CD4-positive, alpha-beta T cell treated with Interleukin-2 at 100 ng/mL for 4 hours (primary cell): Measurements from ENCODE around the gene RICTOR.
A peak's percentile ranks its signal among the peaks of the same experiment; 100 is the strongest.

Experiments
- DNase-seq: peaks from one replicate; pipeline ENCODE4 v3.0.0-alpha.2; 2020; ENCODE audit warnings: low spot score

The RICTOR gene

DNA sequence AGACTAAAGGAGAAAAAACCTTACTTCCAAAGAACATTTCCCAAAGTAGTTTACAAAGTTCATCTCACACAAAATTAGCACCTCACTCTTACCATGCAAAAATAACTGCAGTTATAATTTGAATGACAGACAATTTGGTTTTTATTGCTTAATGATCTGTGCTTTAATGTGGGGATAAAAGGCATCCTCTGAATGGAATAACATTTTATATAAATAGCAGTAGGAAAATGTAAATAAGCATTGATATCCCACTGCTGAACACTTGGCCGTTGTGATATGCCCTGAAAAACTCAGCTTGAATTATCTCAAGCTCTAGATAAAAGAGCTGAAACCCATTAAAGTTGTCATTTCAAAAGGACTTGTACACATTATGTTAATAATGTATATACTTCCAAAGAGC lies 135.2 kb downstream of the RICTOR start:
- no peak for DNase-seq

DNA sequence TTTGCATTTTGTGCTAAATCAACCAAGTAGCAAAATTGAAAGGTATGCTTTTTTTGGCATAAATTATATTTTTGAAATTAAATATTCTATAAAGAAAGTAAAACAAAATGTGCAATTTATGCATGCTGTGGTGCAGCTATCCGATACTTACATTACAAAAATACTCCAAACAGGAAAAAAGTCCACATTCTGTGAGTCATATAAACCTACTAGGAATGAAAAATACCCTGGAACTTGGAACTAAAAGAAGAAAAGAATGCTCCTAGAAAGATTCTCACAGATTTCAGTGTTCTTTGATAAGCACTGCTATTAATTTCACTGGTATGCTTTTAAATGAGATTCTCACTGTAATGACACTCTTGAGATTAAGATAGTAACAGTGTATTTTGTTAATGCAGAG lies 135.8 kb downstream of the RICTOR start:
- DNase-seq: no peak

DNA sequence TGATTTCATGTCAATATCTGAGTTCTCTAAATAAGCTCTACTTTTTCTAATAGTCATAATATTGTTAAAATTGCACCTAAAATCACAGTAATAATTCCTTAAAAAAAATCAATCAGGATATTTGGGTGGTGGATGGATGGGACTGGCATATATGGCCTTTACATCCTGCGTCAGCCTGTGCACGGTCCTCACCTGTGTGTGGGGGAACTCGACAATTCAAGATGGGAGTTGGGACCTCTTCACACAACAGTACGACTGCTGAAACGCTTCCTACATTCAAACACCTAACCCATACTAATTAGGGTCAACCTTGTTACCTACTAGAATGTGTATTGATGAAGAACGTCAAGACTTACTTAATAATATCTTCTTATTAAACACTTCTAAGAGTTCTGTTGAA lies 137.9 kb downstream of the RICTOR start:
- no peak for DNase-seq

GRCh38 chr5:38935437-38935836 lies 138.8 kb downstream of the RICTOR start:
- DNase-seq: no peak

DNA sequence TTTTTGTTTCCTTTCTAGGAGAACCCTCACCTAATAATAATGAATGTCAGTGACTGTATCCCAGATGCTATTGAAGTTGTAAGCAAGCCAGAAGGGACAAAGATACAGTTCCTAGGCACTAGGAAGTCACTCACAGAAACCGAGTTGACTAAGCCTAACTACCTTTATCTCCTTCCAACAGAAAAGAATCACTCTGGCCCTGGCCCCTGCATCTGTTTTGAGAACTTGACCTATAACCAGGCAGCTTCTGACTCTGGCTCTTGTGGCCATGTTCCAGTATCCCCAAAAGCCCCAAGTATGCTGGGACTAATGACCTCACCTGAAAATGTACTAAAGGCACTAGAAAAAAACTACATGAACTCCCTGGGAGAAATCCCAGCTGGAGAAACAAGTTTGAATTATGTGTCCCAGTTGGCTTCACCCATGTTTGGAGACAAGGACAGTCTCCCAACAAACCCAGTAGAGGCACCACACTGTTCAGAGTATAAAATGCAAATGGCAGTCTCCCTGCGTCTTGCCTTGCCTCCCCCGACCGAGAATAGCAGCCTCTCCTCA lies 141.3 kb downstream of the RICTOR start:
- no peak for DNase-seq

- no peak for DNase-seq
Measured at GRCh38 chr5:38931731-38932130, 142.5 kb downstream of the RICTOR start.

DNA sequence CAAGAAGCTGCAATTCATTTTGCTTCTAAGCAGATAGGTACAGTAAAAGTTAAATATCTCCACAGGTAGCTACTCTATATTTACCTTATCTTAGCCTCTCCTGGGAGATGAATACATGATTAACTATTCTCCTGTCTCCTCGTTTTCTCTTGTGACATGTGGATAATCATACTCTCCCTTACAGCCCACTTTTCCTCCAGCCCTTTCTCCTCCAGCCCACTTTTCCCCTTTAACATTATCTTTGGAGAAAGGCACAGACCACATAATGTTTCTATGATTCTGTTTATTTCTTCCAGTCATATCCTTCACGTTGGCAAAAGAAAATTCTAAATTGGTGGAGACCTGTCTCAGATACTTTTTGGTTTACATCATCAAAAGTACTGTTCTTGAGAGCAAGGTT lies 144.4 kb downstream of the RICTOR start:
- DNase-seq: no peak

- DNase-seq: no peak
Measured at GRCh38 chr5:38927470-38927869, 146.7 kb downstream of the RICTOR start.

- DNase-seq: no peak
Measured at GRCh38 chr5:38926121-38926520, 148.1 kb downstream of the RICTOR start.

- DNase-seq: no peak
Measured at GRCh38 chr5:38925154-38925925, 148.9 kb downstream of the RICTOR start.

DNA sequence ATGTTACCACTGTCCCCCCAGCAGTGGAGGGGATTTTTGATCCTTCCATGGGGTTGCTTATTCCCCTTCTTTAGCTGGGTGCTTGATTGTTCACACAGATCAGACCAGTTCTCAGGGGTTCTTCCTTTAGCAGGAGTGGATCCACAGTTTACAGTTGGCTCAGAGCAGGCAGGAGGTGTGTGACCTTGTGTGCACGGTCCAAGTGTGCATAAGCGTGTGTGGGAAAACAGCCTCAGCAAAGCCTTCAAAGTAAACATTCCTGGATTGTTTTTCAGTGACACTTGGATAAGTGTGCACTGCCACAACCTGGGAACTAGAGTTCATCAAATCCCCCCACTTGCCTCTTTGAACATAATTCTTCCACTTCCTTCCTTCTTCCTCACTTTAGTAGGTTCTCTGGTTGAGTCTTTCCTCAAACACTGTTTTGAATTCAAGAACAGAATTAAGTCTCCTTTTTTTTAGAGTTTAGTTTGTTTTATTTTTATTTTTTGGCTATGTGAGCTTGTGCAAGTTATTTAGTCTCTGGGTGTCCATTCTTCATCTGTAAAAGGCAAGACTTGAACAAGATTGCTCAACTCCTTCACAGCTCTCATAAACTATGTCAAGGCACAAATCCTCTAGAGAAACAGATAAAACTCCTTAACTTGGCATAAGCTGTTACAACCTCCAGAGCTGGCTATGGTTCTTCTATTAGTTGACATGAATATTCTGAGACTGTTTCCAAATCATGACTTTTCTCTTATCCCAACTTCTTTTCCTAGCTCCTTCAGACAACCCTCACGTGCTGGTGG lies 150.3 kb downstream of the RICTOR start:
- no peak for DNase-seq

DNA sequence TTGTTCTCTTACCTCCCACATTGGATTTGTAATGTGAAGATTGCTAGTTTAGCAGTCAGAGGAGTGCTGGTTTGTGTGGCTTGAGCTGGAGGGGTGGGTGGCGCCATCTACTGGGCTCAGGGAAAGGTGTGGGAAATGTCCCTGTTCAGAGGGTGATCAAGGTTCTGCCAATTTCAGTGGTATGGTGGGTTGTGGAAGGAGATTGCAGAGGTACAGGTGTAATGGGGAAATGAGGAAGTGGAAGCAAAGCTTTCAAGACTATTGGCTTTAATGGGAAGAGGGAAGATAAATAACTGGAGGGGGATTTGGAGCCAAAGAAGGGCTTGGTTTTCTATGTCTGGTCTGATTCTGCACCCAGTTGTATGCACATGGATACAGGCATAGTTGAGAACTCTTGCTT lies 152.0 kb downstream of the RICTOR start:
- peak; percentile 39 for DNase-seq

GRCh38 chr5:38921174-38921573 lies 153.0 kb downstream of the RICTOR start:
- no peak for DNase-seq

DNA sequence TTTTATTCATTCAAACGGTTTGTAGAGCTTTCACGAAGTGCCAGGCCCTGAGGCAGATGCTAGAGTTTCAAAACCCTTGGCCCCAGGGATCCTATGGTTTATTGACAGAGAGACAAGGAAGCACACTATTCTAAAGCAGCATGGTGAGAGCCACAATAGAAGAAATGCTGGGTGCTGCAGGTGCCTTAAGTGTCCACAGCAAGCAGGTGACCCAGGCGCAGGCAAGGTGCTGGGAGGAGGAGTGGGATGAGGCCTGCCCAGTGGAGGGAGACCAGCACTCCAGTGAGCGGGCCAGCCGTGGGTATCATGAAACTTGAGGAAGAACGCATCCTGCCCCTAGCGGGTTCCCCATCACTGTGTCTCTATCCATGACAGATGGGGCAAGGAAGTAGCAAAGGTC lies 157.4 kb downstream of the RICTOR start:
- DNase-seq: no peak

DNA sequence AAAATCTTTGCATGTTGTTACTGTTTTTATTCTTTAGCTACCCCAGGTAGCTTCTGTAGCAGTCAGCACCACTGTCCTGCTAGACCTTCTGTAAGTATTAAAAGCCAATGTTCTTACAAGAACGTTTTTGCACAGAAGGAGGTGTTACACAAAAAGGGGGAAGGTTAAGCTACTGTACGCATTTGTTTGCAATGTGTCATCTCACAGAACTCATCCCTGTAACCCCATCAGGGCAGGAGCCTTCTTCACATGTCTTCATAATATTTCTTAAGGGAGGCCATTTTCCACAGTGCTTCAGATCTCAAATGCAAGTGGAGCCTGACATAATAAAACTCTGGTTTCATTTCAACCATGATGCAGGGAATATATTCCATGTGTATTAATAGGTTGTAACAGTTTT lies 160.5 kb downstream of the RICTOR start:
- DNase-seq: no peak

DNA sequence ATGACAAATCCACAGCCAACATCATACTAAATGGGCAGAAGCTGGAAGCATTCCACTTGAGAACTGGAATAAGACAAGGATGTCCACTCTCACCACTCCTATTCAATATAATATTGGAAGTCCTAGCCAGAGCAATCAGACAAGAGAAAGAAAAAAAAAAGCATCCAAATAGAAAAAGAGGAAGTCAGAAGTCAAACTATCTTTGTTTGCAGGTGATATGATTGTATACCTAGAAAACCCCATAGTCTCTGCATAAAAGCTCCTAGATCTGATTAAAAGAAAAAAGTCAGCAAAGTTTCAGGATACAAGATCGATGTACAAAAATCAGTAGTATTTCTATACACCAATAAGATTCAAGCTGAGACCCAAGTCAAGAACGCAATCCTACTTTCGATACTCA lies 162.3 kb downstream of the RICTOR start:
- DNase-seq: no peak

- no peak for DNase-seq
Measured at GRCh38 chr5:38906503-38906902, 167.7 kb downstream of the RICTOR start.

DNA sequence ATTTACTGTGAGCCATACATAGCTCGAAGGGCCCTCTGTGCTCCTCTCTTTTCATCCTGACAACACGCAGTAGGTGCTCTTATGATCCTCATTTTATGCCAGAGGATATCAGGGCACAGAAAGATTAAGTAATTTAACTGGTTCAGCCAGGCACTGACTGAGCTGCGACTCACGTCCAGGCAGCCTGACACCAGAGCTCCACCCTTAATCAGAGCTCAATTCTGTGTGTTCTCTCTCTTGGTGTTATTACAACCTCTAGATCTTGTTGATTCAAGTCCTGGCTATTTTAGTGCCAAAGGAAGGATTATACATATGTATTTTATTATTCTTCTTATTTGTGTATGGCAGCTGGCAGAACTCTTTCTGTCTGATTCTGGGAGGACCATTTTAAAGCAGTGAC lies 168.7 kb downstream of the RICTOR start:
- no peak for DNase-seq

- DNase-seq: no peak
Measured at GRCh38 chr5:38899936-38900335, 174.3 kb downstream of the RICTOR start.

GRCh38 chr5:38896760-38897159 lies 177.4 kb downstream of the RICTOR start:
- no peak for DNase-seq

- no peak for DNase-seq
Measured at GRCh38 chr5:38892363-38892762, 181.8 kb downstream of the RICTOR start.

GRCh38 chr5:38891563-38891962 lies 182.6 kb downstream of the RICTOR start:
- no peak for DNase-seq

- DNase-seq: no peak
Measured at GRCh38 chr5:38889424-38889823, 184.8 kb downstream of the RICTOR start.
